HG03439 (cell line): ENCODE results near the gene KCNH8.

ENCODE experiments used
- ATAC-seq: cut with Tn5 transposase; IDR thresholded peaks from one replicate; pipeline ENCODE4 v1.9.1; 2021; ENCODE audit warnings: mild to moderate bottlenecking, moderate library complexity; ENCODE audit not compliant: unreplicated experiment

KCNH8 gene

DNA sequence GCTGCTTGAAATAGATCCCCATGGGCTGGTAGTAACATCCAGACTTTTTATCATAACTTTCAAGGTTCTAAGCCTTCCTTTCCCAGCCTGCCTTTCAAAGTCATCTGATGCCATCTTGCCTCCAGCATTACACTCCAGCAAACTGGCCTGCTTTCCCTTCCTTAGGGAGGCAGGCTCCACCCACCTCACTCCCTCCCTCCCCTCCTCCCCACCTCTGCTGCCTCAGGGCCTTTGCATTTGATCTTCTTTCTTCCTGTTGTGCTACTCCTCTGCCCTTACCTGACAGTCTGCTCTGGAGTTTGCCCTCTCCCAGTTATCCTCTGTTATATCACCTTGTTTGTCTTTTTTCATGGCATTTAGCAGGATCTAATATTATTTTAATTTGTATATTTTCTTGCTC is 319.5 kb downstream of the KCNH8 start:
- ATAC-seq, result no peak

DNA sequence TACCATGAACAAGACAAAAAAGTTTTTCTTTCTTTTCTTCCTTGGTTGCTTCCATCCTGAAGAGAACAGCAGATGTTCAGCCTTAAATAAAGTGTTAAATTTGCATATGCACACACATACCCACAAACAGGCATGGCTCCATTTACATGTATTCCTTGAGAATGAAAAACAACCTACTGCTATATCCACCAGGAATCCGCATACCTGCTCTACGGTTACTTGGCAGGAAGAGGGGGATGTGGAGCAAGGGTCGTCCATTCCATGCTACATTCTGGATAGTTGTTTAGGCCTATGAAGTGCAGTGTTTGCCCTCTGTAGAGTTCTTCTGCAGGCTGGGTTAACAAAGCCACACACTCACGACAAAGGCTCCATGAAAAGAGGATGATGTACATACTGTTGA is 322.8 kb downstream of the KCNH8 start:
- no peak for ATAC-seq

DNA sequence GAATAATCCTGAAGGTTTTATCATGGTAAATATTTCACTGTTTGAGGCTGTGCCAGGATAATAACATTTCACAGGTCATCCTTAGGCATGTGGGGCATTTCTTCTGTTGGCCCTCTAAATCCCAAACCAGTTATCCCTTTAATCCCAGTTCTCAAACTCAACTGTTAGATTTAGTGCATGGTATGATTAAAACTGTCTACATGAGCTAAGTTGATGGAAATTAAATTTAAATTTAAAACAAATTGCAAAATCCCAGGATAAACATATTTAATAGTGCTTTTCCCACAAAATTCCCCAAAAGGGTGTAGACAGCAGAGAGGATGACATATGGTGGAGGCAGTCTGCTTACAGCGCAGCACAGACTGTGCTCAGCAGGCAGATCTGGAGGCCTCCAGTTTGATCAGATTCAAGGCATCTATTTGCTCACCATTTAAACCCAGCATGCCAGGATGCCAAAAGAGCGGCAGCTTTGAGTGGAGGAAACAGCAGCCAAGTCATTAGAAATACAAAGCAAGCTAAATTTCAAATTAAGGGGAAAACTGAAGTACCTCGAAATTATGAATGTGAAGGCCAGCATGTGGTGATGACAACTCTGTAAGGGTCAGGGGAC is 325.8 kb downstream of the KCNH8 start:
- ATAC-seq, result no peak

DNA sequence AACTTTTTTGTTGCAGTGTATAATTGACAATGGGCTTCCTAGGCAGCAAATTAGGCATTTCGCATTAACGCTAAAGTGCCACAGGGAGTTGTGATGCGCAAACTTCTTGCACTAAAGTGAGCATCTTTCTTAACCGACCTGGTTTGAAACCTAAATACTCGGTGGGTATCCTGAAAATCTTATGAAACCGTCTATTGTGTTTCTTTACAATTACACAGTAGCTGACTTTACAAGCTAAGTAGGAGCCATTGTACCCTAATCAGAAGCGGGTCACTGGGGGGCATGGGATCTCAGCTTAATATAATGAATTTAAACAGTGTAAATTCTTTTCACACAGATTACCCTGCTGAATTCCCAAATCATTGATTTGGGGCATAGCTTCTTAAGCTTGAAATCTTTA is 328.0 kb downstream of the KCNH8 start:
- no peak for ATAC-seq

DNA sequence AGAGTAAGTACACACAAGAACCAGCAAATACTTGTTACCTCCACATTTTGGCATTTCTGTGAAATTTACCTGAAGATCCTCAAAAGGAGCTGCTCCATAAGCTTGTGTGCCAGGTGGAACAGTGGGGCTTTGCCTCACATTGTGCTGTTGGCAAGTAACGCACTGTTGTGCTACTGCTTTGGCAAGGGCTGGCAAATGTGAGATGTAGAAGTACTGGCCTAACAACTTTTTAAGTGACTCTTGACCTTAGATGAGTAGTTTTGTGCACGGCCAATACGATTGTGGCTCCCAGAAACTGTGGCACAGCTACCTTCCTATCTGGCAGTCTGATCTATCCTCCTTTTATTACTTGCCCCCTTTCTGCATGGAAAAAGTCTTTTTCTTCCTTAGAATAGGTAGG is 337.0 kb downstream of the KCNH8 start:
- ATAC-seq, result no peak

DNA sequence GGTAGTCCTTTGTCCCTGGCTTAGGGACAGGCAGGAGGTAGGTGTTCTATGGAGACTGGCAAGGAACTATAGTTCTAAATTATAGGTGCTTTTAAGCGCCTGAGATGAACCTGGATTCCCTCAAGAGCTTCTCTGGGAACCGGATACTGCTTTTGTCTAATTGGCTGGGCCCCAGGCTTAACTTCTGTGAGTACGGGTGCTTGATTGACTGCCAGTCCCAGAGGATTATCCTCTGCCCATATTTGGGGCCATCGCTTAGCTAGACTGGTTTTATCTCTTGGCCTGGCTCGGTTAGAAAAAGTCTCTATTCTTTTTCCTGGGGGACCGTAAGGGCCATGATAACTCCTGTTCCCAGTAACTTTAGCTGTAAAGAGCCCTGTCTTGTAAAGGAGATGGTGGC is 339.1 kb downstream of the KCNH8 start:
- no peak for ATAC-seq

DNA sequence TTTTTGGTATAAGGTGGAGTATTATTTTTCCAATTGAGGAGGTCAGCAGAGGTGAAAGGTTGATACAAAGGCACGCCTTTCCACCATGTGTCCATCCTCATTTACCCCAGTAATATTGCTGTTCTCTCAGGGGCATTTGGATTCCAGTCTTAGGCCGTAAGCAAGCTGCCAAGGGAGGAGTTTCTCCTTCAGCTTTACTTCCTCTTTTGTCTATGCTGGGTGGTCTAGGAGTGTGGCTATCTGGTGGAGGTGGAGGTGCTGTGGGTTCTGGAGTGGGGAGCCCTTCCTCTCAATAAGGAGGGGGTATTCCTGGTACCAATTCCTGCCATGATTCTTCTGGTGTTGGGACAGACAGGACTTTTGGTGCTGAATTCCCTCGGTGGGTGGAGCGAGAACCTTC is 340.6 kb downstream of the KCNH8 start:
- no peak for ATAC-seq

DNA sequence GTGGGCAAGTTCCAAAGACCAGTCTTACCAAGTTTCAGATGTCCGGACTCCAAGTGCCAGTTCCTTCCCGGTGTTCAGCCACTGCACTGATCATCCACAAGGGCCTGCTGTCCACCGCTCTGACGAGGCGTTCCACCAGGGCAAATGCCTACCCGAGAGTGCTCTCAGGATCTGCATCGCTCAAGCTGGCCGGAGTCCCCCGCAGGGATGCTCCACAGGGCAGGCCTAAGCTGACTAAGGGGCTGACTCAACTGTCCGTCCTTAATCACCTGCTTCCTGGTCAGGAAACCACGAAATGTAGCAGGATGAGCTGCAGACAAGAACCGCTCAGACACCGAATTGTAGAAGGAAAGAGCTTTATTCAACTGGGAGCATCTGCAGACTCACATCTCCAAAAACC is 341.6 kb downstream of the KCNH8 start:
- ATAC-seq, result no peak

DNA sequence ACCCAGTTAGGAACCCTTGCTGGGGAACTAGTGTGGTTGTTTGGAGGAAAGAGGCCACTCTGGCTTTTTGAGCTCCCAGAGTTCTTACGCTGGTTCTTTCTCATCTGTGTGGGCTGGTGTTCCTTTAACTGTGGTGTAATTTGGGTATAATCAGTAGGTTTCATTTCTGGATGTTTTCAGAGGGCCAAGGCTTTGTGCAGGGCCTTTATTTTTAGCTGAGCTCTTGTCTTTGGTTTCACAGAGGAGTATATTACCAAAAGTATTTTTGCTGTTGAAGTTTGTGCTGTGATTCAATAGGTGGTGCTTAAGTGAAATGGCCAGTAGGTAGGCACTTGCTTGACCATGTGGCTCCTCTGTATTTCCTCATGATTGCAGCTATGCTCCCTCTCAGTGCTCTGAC is 357.9 kb downstream of the KCNH8 start:
- no peak for ATAC-seq

DNA sequence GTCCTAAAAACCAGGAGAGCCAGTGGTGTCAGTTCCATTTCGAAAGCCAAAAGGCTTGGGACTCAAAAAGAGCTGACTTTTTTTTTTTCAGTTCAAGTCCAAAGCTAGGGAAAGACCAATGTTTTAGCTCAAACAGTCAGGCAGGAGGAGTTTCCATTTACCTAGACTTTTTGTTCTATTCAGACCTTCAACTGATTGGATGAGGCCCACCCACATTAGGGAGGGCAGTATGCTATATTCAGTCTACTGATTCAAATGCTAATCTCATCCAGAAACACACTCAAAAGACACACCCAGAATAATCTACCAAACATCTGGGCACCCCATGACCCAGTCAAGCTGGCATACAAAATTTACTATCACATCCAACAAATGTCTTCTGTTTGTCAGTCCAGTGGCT is 374.0 kb downstream of the KCNH8 start:
- ATAC-seq, result no peak

DNA sequence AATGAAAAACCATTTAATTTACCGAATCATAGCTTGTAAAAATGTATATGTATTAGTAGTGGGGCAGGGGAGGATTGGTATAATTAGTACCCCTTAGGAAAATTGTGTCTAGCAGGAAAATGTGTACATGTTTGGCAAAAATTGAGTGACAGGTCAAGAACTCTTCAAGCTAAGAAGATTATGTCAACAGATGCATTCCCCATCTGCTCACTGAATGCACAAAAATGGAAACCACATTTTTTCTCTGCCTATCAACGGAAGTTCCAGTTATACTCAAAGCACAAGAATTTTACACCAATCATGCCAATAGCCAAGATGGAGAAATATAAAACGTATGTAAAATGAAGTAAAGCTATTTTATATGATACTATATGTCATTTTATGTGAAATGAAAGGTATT is 377.8 kb downstream of the KCNH8 start:
- ATAC-seq, result no peak

DNA sequence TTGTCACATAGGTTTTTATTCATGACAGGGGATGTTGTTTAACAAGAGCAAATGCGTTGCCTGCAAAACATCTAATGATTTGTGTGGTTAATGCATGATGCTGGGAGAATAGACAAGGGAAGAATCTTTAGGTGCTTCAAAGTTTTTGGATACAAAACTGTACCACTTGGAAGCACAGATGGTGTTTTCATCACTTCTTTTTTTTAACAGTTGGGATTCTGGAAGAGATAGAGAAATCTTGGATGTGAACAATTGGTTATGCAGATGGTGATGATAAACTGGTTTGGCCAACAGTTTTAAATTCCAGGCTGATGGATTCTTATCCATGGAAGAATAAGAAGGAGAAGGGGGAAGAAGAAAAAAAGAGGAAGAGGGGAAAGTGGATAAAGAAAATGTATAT is 379.4 kb downstream of the KCNH8 start:
- ATAC-seq, result no peak

DNA sequence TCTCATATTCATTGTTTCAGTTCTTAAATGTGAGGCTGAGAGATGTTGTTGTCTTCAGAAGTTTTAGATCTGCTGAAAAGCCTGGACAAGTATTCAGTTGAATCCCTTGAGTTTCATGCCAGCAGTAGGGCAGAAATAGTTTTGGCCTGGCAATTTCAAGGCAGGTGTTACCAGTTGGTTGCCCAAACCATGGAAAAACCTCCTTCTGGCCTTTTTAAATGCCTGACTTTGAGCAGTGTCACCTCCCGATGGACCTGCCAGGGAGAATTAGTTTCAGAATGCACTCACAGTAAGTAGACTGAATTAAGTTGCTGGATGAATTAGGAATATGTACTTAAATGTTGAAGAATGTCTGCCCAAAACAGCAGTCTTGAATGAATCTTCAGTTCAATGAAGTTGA is 383.1 kb downstream of the KCNH8 start:
- no peak for ATAC-seq

DNA sequence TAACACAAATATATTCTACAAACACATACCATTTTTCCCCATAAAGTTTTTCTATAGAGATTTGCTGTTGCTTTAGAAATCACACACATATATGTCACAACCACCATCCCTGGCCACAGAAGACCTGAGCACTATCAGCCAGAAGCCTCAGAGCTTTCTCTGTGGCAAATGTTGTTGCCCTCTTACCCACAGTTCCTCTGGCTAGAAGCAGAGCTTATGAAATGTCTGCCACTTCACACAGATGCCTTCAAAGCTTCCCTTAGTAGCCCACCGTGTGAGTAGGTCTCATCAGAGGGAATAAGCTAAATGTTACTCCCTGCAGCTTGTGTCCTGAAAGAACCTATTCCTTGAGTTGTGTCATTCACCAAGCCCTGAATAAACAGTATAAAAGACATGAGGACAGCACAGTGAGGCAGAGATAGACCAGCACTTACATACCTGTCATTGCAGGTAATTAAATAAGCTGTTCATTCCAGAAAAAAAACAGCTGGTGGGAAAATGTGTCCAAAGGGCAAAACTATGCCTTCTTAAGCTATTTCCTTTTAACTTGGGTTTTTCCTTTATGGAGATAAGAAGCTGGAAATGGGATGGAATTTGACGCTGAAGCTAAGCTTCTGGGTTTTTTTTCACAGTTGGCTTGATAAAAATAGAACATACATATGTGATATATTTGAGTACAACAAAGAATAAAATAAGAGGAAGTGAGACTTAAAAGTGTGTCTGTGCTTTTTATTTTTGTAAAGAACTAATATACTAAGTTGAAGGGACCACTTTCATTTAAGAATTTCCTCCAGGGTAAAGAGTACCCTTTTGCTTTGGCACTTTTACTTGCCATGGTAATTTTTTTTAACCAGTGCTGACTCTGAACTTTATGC is 391.4 kb downstream of the KCNH8 start:
- ATAC-seq, result peak; percentile 72

DNA sequence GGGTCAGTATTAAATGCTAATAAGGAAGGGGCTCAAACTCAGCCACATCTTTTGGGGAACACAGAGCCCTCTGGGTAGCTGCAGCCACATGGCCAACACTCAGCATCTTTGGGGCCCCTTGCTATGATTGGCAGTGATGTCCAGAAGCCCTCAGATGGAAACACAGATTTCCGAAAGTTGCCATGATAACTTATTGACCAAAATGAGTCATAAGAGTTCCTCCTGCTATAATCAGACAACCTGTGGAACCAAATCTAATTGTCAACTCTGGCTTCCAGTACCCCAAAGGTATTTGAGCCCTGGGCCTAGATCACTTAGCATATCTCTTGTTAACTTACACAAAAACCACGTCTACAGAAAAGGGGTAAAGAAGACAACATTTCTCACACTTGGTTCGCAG is 392.2 kb downstream of the KCNH8 start:
- peak; percentile 34 for ATAC-seq

DNA sequence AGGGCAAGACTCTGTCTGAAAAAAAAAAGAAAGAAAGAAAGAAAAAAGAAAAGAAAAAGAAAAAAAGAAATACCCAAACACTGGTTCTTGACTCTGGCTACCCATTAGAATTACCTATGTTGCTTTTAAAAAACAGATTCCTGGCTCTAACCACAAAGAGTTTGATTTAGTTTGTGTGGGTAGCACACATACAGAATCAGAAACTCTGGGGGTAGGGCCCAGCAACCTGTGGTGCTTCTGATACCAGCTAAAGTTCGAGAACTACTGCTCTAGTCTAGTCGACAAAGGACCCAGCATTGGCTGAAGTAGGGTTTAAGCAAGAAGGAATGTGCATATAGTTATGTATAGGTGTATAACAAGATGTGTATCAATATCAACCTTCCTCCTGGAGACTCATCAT is 393.0 kb downstream of the KCNH8 start:
- ATAC-seq, result no peak

DNA sequence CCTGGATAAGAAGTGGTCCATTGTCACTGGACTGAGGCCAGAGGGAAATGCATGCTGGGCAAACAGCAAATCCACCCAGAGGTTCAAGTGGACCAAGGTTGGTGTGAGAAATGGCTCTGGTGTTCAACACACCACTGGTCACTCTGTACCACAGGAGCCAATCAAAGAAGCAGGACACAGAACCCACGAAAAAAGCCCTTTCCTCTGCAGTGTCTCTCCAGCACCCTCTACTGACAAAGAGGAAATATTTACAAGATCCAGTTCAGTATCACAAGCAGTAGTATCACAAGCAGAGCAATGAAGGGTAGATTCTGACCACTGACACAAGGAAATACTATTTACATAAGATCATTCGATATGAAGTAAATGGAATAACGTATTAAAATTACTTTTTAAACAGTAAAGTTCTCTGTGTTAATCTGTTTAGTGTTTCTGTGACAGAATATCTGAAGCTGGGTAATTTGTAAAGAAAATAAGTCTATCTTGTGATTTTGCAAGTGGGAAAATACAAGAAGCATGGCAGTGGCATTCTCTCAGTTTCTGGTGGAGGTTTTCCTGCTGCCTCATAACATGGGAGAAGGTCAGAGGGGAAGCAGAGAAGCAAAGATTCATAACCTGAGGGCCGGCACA is 395.0 kb downstream of the KCNH8 start:
- ATAC-seq, result peak; percentile 57

DNA sequence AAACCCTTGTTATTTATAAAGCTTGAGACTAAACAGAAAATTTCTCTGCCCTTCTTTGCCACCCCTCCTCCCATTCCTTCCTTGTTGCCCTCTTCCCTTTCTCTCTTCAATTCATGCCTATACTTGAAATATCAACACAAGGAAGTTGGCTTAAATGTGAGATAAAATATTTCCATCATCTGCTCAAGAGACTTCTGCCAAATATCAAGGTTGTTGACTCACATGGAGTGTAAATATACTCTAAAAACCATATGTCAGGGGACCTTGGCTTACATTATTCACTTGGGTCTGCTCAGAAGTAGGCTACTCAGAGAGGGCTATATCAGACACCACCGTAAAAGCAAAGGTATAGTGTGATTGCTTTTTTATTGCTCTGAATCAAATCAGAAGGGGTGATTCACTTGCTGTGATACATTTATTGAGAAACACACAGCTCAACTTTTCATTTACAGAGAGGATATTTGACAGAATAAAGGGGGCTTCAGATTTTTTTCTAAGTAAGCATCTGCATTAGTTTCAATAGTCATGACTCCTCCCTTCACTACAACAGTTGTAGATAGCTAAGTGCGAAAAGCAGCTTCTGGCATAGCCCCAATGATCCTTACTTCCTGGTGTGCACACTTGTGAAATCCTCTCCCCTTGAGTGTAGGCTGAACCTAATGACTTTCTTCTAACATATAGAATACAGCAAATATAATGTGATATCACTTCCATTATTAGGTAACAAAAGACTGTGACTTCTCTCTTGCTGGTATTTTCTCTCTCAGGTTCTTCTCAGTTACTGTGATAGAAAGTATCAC is 399.6 kb downstream of the KCNH8 start:
- ATAC-seq, result no peak

DNA sequence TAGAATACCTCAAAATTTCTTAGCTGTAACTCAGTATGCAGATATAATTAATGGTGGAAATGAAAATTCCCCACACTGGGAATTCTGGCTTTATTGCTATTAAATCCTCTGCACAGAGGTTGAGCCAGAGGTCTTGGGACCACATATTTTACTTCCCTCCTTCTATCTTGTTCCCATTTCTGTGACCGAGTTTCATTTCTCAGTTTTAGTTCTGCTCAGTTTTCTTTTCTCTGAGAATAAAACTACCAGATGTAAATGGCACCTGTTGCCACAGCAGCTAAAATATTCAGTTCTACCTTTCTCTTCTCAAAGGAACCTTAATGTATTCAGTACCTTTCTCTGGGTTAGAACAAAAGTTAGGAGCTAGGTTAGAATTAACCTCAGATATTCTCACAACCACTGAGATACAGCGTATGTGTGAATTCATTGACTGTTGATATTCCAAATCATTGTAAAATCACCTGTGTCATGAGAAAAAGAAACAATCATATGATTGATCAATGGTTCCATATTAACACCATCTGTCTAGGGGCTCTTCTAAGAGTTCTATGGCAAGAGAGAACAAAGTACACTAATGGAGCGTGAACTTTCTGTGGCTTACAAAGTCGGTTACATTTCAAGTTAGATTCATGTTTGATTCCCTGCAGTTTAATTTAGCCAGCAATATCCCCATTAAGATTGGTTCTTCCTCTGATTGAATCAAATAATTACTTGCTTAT is 411.6 kb downstream of the KCNH8 start:
- ATAC-seq, result peak; percentile 91

DNA sequence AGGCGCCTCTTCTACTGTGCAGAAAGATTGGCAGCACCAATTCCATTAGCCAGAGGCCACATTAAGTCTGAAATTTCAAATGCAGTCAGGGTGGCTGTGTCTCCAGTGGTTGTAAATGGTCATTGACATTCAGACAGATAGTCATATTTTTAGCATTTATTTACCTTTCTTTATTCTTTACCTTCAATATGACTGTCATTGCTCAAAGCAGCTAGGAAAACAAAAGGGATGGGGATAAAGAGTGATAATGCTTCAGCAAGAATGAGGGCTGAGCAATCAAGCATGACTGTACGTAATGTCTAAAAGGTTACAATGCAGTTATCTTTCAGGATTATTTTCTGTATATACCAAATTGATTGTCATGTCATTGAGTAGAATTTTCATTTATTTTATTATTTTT is 425.3 kb downstream of the KCNH8 start:
- ATAC-seq, result no peak

DNA sequence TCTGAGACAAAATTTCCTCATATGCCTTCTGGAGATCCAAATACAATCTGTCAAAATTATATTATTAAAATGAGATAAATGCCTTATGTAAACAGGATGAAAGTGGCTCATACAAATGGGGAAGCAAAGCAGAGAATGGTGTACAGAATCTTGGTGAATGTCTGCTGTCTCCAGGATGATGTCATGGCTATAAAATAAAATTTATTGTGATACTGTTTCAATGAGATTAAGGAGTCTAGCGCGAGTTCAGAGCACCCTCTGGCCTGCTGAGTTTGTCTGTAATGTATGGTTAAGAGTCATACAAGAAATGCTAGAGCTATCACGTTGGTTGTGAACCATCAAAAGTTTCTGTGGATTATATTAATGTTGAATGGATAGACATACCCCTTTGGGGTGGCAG is 426.0 kb downstream of the KCNH8 start:
- no peak for ATAC-seq
